HepG2 (cell line): Measurements from ENCODE around the gene STK10.

Experiments used
- ADNP ChIP-seq: sonication (generic); formaldehyde crosslinking; IDR thresholded peaks from 2 replicates; pipeline ENCODE4 v1.4.0; 2020; ENCODE audit warnings: missing genetic modification reagents
- EP300 ChIP-seq, 3 experiments: sonication (generic) in 1 of 3; formaldehyde crosslinking in 1 of 3; IDR thresholded peaks; 2 replicates each; pipeline versions ENCODE4 v1.5.1 to v1.6.1; 2011 to 2020; ENCODE audit warnings: low read depth in 2 of 3, low read length in 2 of 3, borderline replicate concordance in 1 of 3, improper control_type of control experiment in 1 of 3, mild to moderate bottlenecking in 1 of 3, missing genetic modification reagents in 1 of 3, moderate library complexity in 1 of 3
- KAT8 ChIP-seq: IDR thresholded peaks from 2 replicates; pipeline ENCODE4 v1.6.1; 2016; ENCODE audit warnings: missing genetic modification reagents, missing compliant biosample characterization
- SP4 ChIP-seq: sonication (generic); formaldehyde crosslinking; IDR thresholded peaks from 2 replicates; pipeline ENCODE4 v1.8.1; 2023; ENCODE audit warnings: mild to moderate bottlenecking, missing genetic modification reagents
- TGIF2 ChIP-seq: IDR thresholded peaks from 2 replicates; pipeline ENCODE4 v1.6.1; 2016; ENCODE audit warnings: control low read depth, missing compliant biosample characterization
- TF ChIP-seq, protein P1 (sequence below): IDR thresholded peaks from 2 replicates; pipeline ENCODE4 v1.6.1; 2012; ENCODE audit warnings: low read length, improper control_type of control experiment

DNA sequence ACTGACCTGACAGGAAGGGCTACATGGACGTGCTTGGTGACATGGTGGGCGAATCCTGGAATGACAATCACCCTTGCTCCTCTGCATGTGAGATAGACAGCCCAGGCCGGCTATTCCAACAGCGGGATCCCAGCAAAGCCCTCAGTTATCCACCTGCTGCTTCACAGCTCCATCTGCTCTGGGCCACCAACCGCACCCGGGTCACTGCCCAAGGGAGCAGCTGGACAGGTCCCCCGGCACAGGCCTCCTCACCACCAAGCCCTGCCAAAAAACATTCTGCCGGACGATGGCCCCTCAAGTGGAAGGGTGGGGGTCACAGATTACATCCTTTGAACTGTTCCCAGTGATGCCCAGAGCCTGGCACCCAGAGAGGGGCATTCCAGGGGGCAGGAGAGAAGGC, 39.6 kb downstream of the STK10 start:
- no peak for TF ChIP-seq EP300 (IDR thresholded peaks at IDR 0.05; ENCODE audit: low read depth in 2 of 2, low read length in 2 of 2)
- no peak for TF ChIP-seq EP300 (CRISPR knock-in tag; IDR thresholded peaks at IDR 0.05; ENCODE audit: borderline replicate concordance)
- TF ChIP-seq TGIF2: no peak
- TF ChIP-seq SP4: no peak
- no peak for TF ChIP-seq KAT8
- TF ChIP-seq ADNP (CRISPR knock-in tag): no peak
- TF ChIP-seq, protein P1, sequence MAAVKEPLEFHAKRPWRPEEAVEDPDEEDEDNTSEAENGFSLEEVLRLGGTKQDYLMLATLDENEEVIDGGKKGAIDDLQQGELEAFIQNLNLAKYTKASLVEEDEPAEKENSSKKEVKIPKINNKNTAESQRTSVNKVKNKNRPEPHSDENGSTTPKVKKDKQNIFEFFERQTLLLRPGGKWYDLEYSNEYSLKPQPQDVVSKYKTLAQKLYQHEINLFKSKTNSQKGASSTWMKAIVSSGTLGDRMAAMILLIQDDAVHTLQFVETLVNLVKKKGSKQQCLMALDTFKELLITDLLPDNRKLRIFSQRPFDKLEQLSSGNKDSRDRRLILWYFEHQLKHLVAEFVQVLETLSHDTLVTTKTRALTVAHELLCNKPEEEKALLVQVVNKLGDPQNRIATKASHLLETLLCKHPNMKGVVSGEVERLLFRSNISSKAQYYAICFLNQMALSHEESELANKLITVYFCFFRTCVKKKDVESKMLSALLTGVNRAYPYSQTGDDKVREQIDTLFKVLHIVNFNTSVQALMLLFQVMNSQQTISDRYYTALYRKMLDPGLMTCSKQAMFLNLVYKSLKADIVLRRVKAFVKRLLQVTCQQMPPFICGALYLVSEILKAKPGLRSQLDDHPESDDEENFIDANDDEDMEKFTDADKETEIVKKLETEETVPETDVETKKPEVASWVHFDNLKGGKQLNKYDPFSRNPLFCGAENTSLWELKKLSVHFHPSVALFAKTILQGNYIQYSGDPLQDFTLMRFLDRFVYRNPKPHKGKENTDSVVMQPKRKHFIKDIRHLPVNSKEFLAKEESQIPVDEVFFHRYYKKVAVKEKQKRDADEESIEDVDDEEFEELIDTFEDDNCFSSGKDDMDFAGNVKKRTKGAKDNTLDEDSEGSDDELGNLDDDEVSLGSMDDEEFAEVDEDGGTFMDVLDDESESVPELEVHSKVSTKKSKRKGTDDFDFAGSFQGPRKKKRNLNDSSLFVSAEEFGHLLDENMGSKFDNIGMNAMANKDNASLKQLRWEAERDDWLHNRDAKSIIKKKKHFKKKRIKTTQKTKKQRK: no peak
